Measurements from ENCODE around the gene C11orf24. TPM values are rescaled to one million over a fixed set of nuclear protein-coding genes. Genes with fewer than 3 reads are reported as not detected.

C11orf24 gene
- total RNA-seq, 1 experiment from 2014 or later: 37.8 TPM

GRCh38 chr11:68260484-68260883, 11.3 kb downstream of the C11orf24 start:
- Histone ChIP-seq H2AFZ (ENCODE audit: low read depth, low read length, poor library complexity, severe bottlenecking) (no peak overlapping the region), H3K9ac (ENCODE audit: low read length) (no peak overlapping the region), H3K4me1 (ENCODE audit: control insufficient read depth in 1 of 2, insufficient read depth in 2 of 2, low read length in 2 of 2) (peaks cover 3 to 17% of the 10 kb centered on the region in 2 experiments; a peak in 3 of 4 replicates), H3K79me2 (ENCODE audit: insufficient read depth, low read length) (no peaks in the 10 kb centered on the region; the same call in 1 of the 2 replicates), H3K4me3 (replicated peaks in 1 of 2; ENCODE audit: low read depth in 1 of 2, low read length in 2 of 2) (no peak overlapping the region), H3K9me2 (ENCODE audit: insufficient read depth) (no peaks in the 10 kb centered on the region), H3K27me3 (ENCODE audit: insufficient read depth, low read length) (no peaks in the 10 kb centered on the region), H4K20me1 (ENCODE audit: insufficient read depth) (no peaks in the 10 kb centered on the region), H3K27ac (ENCODE audit: low read depth, low read length) (no peak overlapping the region), H3K9me3 (ENCODE audit: control insufficient read depth in 1 of 2, insufficient read depth in 1 of 2, low read depth in 1 of 2, low read length in 2 of 2) (no peaks in the 10 kb centered on the region), H3K36me3 (ENCODE audit: control insufficient read depth in 1 of 2, insufficient read depth in 2 of 2, low read length in 2 of 2) (peaks cover 7 to 37% of the 10 kb centered on the region in 2 experiments; a peak in 3 of 4 replicates), H3K4me2 (ENCODE audit: low read length) (no peak overlapping the region)
- ChIA-PET POLR2A (no interaction called here), RAD21 (ENCODE audit: low non-redundant PET in 1 of 2, low total read pairs in 2 of 2, uncharacterized antibody in 2 of 2, unreplicated experiment in 2 of 2) (no interaction called here), CTCF (interaction anchor here (0.9 to 2.2 kb wide), 2 partner anchors 11 to 38 kb away, joined by 4 to 13 read pairs; partner anchors contain the start of gene C11orf24)
- ATAC-seq: no peak
- intact Hi-C loops (cut with micrococcal nuclease): no loop called here
- no peak for DNase-seq (ENCODE audit: low read depth, low spot score)
- no TSS peak for BruUV-seq (replicated peaks)
- TF ChIP-seq YY1 (IDR thresholded peaks at IDR 0.05; ENCODE audit: extremely low read depth, insufficient replicate concordance, low read depth, low read length): no peak
- no peak for TF ChIP-seq ZFX (IDR thresholded peaks at IDR 0.05)
- TF ChIP-seq POLR2A (IDR thresholded peaks at IDR 0.05; ENCODE audit: borderline replicate concordance, extremely low read depth, insufficient read depth, insufficient read length): no peak
- no peak for TF ChIP-seq EZH2phosphoT487 (IDR thresholded peaks at IDR 0.05; ENCODE audit: borderline replicate concordance)
- no peak for TF ChIP-seq SP1 (IDR thresholded peaks at IDR 0.05; ENCODE audit: low read depth)

GRCh38 chr11:68259122-68259959, 12.4 kb downstream of the C11orf24 start:
- Histone ChIP-seq H3K27ac (ENCODE audit: low read depth, low read length) (no peak overlapping the region), H3K9ac (ENCODE audit: low read length) (no peak overlapping the region), H3K4me1 (ENCODE audit: control insufficient read depth in 1 of 2, insufficient read depth in 2 of 2, low read length in 2 of 2) (peaks cover 3 to 17% of the 10 kb centered on the region in 2 experiments; a peak in 3 of 4 replicates), H3K4me2 (ENCODE audit: low read length) (no peak overlapping the region), H3K9me2 (ENCODE audit: insufficient read depth) (no peaks in the 10 kb centered on the region), H4K20me1 (ENCODE audit: insufficient read depth) (no peaks in the 10 kb centered on the region), H3K36me3 (ENCODE audit: control insufficient read depth in 1 of 2, insufficient read depth in 2 of 2, low read length in 2 of 2) (peaks cover 7 to 30% of the 10 kb centered on the region in 2 experiments; a peak in 3 of 4 replicates), H3K27me3 (ENCODE audit: insufficient read depth, low read length) (no peaks in the 10 kb centered on the region), H3K4me3 (replicated peaks in 1 of 2; ENCODE audit: low read depth in 1 of 2, low read length in 2 of 2) (no peak overlapping the region), H2AFZ (ENCODE audit: low read depth, low read length, poor library complexity, severe bottlenecking) (no peak overlapping the region), H3K79me2 (ENCODE audit: insufficient read depth, low read length) (no peaks in the 10 kb centered on the region), H3K9me3 (ENCODE audit: control insufficient read depth in 1 of 2, insufficient read depth in 1 of 2, low read depth in 1 of 2, low read length in 2 of 2) (no peaks in the 10 kb centered on the region)
- ChIA-PET CTCF (interaction anchor here (0.9 to 2.2 kb wide), 3 partner anchors 12 to 51 kb away, joined by 3 to 13 read pairs (median 4); partner anchors contain the start of gene C11orf24), POLR2A (no interaction called here), RAD21 (ENCODE audit: low non-redundant PET in 1 of 2, low total read pairs in 2 of 2, uncharacterized antibody in 2 of 2, unreplicated experiment in 2 of 2) (interaction anchor here in 1 of 2 experiments (0.9 kb wide), 1 partner anchor 38 kb away, joined by 3 read pairs; no protein-coding TSS in a partner anchor)
- no TSS peak for BruUV-seq (replicated peaks)
- intact Hi-C loops (cut with micrococcal nuclease): no loop called here
- DNase-seq (ENCODE audit: low read depth, low spot score) (no peak), ATAC-seq (no peak)
- no peak for TF ChIP-seq ZNF274 (IDR thresholded peaks at IDR 0.05; ENCODE audit: low read depth, low read length)
- no peak for TF ChIP-seq POLR2AphosphoS5 (IDR thresholded peaks at IDR 0.05; ENCODE audit: low read depth, low read length)
- no peak for TF ChIP-seq CBX3 (IDR thresholded peaks at IDR 0.05; ENCODE audit: low read depth)
- TF ChIP-seq REST (IDR thresholded peaks at IDR 0.05; ENCODE audit: low read depth): no peak
- TF ChIP-seq ATF3 (IDR thresholded peaks at IDR 0.05): no peak
- TF ChIP-seq CTCF (IDR thresholded peaks at IDR 0.05 in 2 of 3, conservative IDR thresholded peaks at IDR 0.05 in 1 of 3; ENCODE audit: borderline replicate concordance in 1 of 3, insufficient read depth in 1 of 3, low read depth in 2 of 3, low read length in 2 of 3): no peak
- TF ChIP-seq YY1 (IDR thresholded peaks at IDR 0.05; ENCODE audit: extremely low read depth, insufficient replicate concordance, low read depth, low read length): no peak
- TF ChIP-seq SRF (IDR thresholded peaks at IDR 0.05; ENCODE audit: low read depth): no peak
